ENCODE data around the gene ATP2B3.

ATP2B3 gene

GRCh38 chrX:153511784-153512500, 5.5 kb upstream of the ATP2B3 start:
- no peak for DNase-seq

GRCh38 chrX:153512501-153512893, 4.9 kb upstream of the ATP2B3 start:
- DNase-seq, result no peak

- DNase-seq, result no peak
Observed at GRCh38 chrX:153513265-153513664, 4.2 kb upstream of the ATP2B3 start.

DNA sequence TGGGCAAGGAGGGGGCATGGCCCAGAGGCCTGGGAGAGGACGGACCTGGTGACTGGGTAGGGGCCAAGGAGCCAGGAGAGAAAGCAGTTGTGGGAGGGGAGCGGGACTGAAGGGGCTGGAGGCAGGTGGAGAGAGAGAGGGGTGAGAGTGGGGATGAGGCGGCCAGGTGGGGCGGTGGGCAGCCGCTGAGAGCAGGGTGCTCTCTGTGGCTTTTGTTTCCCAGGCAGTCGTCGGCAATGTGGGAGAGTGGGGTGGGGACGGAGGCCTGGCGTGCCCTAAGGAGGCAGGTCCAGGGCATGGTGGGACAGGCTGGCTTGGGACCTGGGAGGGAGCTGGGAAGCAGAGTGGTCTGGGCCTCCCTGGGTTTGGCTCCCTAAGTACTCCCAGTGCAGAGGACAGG, 3.2 kb upstream of the ATP2B3 start:
- no peak for DNase-seq

- DNase-seq, result no peak
Observed at GRCh38 chrX:153515435-153515834, 2.0 kb upstream of the ATP2B3 start.

DNA sequence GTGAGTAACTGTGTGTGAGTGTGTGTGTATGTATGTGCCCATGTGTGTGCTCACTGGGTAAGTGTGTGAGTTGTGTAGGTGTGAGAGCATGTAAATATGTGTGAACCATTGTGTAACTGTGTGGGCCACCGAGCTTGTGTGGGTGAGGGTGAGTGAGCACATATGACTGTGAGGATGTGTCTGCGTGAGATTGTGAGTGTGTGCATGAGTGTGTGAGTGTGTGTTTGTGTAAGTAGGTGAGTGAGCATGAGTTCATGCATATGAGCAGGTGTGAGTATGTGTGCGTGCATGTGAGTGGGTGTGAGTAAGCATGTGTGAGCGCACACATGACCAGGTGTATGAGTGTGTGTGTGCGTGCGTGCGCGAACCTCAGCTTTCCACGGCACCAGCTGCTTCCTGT, 1.4 kb upstream of the ATP2B3 start:
- no peak for DNase-seq

DNA sequence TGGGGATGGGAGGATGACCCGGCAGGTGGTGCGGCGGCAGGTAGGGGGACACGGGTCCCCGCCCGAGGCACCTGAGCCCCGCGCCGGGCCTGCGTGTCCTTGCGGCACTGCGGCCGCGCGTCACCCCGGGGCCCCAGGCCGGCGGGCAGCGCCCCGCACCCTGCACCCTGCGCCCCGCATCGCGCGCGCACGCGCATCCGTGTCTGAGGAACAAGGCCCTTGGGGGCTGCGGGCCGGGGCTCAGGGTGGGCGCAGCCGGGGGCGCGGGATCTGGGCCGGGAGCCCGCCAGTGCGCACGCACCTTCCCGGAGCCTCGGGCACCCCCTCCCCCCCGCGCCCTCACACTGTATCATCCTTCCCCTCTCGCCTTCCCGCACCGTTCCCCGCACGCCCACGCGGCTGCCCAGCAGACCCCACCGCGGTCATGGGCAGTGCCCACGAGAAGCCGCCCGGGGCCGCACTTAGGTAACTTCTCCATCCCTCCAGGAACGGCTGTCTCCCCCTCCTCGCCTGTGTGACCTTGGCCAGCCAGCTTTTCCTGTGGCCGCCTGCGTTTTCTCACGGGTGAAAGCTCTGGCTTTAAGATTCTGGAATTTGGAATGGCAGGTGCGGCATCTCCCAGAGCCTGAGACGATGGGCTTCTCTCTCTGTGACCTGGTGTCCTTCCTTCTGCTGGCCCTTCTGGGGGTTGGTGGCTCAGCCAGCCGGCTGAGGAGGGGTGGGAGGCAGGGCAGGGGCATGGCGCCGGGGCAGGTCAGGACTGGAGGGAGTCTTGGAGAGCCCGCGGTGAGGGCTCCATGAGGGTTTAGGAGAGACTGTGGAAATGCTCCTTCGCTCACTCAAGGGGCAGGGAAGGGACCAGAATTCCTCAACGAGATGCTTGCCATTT, 748 bp downstream of the ATP2B3 start:
- DNase-seq, result no peak

- no peak for DNase-seq
Observed at GRCh38 chrX:153519569-153520286, 2.3 kb downstream of the ATP2B3 start.

- no peak for DNase-seq
Observed at GRCh38 chrX:153520287-153520917, 3.0 kb downstream of the ATP2B3 start.

GRCh38 chrX:153521034-153521433, 3.6 kb downstream of the ATP2B3 start:
- DNase-seq, result no peak

DNA sequence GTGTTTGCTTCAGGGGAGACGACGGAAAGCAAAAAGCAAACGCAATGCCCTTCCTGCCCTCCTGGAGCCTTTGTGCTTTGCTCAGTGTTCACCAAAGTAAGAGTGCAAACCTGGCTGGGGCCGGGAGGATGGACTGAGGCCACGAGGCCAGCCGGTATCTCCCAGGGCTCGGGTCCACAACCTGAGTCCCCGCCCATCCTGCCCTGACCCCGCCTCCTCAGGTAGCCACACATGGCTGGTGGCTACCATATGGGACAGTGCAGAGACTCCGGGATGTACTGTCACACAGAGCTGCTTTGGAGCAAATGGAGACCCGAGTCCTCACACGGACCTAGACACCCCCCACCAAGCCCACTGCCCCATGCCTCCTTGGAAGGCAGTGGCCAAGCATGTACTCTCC, 4.8 kb downstream of the ATP2B3 start:
- no peak for DNase-seq

DNA sequence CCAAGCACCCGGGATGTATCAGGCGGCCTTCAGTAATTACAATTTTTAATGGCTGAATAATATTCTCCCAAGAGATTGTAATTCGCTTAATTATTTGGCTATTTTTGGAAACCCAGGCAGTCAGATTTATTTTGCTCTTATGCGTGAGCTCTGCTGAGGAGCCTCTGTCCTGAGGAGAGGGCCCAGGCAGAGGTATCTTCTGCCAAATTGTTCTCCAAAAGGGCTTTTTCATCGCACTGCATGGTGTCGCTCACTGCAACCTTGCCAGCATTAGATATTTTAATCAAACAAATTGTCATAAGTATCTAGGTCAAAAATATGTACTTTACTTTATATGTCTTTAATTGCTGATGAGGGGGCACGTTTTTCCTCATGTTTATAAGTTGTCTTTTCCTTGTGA, 5.8 kb downstream of the ATP2B3 start:
- no peak for DNase-seq

GRCh38 chrX:153524234-153524633, 6.8 kb downstream of the ATP2B3 start:
- no peak for DNase-seq

GRCh38 chrX:153525451-153525850, 8.0 kb downstream of the ATP2B3 start:
- no peak for DNase-seq

DNA sequence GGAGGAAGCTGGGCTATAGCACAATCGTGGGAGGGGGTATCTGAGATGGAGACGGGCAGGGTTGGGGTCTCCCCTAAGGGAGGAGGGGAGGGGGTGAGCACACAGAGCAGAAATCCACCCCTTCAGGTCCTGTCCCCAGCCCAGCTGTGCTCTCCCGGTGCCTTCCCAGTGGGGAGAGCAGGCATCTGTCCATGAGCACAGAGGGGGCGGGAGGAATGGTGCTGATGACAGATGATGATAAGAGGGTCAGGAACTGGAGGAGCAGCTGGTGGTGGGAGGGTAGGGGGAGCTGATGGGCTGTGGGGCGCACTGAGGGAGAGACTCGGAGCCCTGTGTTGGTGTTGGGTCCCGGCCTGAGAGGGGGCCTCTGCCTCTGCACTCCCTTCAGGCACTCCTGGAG, 8.6 kb downstream of the ATP2B3 start:
- DNase-seq, result no peak

DNA sequence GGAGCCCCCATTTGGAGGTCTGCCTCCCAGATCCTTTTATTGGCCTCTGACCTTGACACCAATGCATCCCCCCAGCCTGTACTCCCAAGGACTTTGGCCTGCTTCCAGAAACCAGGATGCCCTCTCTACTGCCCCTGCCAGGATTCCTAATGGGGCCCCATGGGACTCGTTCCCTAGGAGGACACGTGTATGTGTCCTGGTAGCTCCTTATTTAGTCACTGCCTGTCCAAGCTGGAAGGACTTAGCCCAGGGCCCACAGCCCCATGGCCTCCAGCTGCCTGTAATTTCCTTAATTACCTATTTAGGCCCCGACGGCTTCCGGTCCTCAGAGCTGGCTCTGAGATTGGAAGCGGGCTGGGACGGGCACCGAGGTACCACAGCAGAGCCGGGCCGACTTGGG, 9.4 kb downstream of the ATP2B3 start:
- DNase-seq, result no peak

DNA sequence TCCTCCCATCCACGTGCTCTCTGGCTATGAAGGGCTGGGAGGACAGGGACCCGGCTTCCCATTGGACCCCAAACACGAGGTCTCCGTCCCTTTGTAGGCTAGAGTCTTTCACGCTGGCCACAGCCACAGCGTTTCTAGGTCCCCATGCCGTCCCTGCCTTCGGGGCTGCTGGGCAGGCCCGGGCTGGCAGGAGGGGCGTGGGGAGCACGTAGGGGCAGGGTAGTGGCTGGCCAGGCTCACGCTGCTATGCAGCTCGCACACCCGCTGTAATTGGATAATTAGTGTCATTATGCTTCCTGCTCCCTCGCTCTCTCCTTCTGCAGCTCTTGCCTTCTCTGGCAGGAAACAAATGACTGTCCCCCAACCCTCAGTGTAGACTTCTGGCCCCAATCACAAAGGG, 9.8 kb downstream of the ATP2B3 start:
- no peak for DNase-seq

- no peak for DNase-seq
Observed at GRCh38 chrX:153530411-153531129, 13.1 kb downstream of the ATP2B3 start.

GRCh38 chrX:153533091-153533490, 15.6 kb downstream of the ATP2B3 start:
- DNase-seq, result no peak

GRCh38 chrX:153537080-153537479, 19.6 kb downstream of the ATP2B3 start:
- no peak for DNase-seq

DNA sequence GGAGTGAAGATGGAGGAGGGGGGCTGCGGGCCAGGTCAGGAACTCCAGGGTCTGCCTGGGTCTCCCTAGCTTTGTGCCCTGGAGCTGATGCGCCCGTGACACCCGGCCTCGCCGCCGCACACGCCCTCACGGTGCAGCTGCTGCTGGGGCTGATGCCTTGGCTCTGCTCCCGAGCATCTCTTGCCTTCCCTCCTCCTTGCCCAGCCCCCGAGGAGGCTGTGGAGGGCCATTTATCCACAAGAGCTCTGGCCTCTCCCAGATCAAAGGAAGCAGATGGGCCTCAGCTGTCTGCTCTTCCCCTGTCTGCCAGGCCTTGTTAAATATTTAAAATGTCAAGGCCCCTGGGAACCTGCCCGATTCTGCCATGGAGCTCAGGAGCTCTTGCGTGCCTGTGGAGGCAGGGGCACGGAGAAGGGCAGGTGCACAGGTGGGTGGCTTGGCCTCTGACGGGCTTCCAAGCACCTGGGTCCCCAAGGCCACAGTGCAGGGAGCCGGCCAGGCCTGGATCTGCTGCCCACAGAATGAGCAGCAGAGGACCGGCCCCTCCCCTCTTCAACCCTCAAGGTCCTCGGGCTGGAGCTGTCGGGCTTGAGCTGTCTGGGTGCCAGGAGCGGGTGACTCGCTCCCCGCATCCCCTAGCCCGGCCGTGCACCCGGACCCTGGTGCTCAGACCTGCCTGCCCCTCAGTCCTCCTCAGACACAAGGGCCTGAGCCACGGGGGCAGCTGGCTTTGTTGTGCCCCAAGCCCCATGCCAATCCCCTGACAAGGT, 20.3 kb downstream of the ATP2B3 start:
- DNase-seq, result no peak

DNA sequence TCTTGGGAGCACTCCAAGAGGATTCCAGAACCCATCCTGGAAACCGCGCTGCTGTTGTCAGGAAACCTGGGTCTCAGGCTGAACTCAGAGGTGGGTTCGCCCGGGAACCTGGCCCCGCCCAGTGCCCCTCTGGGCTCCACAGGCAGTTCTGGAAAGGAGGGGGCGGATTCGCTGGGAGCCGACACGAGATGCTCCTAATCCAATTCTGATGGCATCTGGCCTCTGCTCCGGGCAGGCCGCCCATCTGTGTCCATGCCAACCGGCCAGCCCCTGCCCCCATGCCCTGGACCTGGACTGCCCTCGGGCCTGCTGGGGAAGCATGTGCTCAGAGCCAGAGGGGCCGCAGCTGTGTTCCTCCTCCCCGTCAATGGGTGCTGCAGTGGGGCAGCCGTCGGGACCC, 21.0 kb downstream of the ATP2B3 start:
- no peak for DNase-seq

Data from GF-D8 (cell line).